GM12891 (cell line): ENCODE measurements around the gene CDH5.

ENCODE experiments used
- POLR2A ChIP-seq: IDR thresholded peaks from 2 replicates; pipeline ENCODE4 v1.6.1; 2011; ENCODE audit warnings: low read depth, low read length, control low read depth
- POLR2AphosphoS5 ChIP-seq: IDR thresholded peaks from 2 replicates; pipeline ENCODE4 v1.6.1; 2011; ENCODE audit warnings: low read depth, low read length, control low read depth
- POU2F2 ChIP-seq: IDR thresholded peaks from 2 replicates; pipeline ENCODE4 v1.6.1; 2011; ENCODE audit warnings: low read depth, mild to moderate bottlenecking, control low read depth, low read length, moderate library complexity
- SPI1 ChIP-seq: IDR thresholded peaks from 2 replicates; pipeline ENCODE4 v1.6.1; 2011; ENCODE audit warnings: low read depth, low read length, control low read depth
- TAF1 ChIP-seq: IDR thresholded peaks from 2 replicates; pipeline ENCODE4 v1.6.1; 2011; ENCODE audit warnings: low read depth, low read length, control low read depth

DNA sequence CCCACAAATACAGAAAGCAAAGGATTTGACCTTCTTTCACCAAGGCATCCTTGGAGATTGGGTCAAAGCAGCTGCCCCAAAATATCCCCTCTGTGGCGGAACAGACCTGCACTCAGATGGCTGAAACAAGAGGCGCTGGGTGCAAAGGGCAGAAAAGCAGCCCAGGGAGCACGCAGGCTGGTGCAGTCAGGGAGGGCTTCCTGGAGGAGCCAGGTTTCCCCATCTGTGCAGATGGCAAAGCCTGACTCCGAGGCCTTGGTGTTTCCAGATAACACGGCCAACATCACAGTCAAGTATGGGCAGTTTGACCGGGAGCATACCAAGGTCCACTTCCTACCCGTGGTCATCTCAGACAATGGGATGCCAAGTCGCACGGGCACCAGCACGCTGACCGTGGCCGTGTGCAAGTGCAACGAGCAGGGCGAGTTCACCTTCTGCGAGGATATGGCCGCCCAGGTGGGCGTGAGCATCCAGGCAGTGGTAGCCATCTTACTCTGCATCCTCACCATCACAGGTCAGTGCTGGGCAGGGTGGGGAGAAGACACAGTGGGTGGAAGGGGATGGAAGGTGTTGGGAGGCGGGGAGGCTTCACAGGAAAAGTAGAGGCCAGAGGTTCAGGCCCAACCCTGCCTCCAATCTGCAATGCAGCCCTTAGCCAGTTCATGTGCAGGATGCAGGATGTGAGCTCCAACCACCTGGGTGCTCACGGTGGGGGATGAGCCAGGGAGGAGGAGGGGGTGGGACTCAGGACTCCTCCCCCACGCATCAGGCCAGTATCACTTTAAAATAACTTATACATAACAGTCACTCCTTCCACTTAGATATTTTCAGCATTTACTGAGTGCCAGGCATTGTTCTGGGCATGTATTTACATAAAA is 34.3 kb downstream of the CDH5 start:
- TF ChIP-seq SPI1 (no peak), TAF1 (no peak), POLR2A (no peak), POLR2AphosphoS5 (no peak), POU2F2 (no peak)
